GM19395 (cell line): ENCODE data around the gene ZBTB7A.
A peak's percentile ranks its signal among the peaks of the same experiment; 100 is the strongest.
"Not testable (repeated sequence)": the region's sequence is repeated elsewhere in the genome, so short reads cannot be mapped to it uniquely, and the experiment has no call there.

Experiments
- ATAC-seq: cut with Tn5 transposase; IDR thresholded peaks from one replicate; pipeline ENCODE4 v1.9.1; 2021; ENCODE audit warnings: mild to moderate bottlenecking, moderate library complexity; ENCODE audit not compliant: unreplicated experiment

Gene ZBTB7A

GRCh38 chr19:4018775-4019504, 47.8 kb downstream of the ZBTB7A start:
- no peak for ATAC-seq

- no peak for ATAC-seq
Measured at GRCh38 chr19:4018140-4018613, 48.5 kb downstream of the ZBTB7A start.

DNA sequence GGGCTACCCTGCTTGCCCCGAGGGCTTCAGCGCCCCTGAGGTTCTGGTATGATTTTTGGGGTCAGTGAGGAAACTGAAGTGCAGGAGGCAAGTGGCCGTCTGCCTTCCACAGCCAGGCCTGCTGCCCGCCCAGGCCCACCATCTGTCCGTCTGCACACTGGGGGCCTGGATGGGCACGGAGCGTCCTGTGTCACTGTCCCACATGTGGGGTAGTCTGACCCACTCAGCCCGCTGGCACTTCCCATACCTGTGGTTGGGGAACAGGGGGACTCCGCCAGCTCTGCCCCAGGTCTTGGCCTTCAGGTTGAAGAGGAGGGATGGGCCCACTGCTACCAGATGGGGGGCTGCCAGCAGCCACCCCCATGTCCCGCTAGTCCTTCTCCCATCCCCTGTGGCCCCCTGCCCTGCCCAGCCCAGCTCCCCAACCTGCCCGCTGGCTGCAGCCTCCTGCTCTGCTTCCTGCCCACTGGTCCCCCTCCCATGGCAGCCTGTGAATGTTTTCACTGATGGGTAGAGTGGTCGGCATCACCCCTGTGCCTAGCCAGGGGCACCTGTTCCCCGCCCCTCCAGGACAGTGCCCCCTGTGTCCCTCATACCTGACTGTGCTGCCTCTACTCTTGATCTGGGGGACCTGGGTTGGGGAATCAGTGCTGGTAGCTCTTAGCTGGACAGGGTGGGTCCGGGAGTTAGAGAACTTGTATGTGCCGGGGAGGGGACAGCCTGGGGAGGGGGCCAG, 49.6 kb downstream of the ZBTB7A start:
- ATAC-seq = no peak

DNA sequence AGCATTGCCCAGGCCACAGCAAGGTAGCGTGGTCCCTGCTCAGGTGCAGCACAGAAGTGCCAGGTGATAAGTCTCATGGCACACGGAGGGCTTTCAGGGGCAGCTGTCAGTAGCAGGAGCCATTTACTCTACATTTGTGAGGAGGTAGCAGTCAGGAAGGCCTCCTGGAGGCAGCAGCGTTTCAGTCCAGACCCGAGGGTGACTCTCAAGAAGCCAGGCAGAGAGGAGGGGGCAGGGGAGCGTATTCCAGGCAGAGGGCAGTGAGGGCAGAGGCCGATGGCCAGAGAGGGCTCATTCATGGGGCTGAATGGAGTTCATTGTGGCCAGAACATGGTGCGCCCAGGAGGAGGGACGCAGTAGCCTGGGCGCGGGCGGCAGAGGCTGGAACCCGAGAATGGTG, 50.2 kb downstream of the ZBTB7A start:
- ATAC-seq = no peak

DNA sequence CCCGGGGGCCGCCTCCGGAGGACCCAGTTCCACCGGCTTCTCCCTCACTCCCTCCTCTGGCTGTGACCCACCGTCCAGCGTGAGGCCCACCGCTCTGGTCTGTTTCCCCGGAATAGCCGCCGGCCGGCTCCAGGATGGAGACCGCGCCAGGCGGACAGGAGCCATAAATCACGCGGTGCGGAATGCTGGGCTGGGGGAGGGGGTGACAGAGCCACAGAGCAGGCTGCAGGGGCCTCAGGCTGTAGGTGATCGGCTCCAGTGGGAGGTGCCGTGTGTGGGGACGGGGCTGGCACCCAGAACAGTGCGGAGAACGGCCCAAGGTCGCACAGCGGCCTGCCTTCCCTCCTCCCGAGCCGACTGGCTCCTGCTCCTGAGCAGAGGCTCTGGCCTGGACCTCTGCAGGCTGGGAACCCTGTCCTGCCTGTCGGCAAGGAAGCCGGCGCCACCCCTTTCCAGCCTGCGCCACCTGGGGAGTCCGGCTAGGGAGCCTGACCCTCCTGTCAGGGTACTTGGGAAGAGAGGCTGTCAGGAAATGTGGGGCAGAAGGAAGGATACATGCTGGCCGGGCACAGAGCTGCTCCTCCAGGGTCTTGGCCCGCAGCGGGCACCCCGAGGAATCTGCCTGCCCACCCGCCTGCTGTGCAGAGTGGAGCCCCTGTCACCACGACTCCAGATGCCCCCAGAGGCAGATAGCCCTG, 50.8 kb downstream of the ZBTB7A start:
- no peak for ATAC-seq

DNA sequence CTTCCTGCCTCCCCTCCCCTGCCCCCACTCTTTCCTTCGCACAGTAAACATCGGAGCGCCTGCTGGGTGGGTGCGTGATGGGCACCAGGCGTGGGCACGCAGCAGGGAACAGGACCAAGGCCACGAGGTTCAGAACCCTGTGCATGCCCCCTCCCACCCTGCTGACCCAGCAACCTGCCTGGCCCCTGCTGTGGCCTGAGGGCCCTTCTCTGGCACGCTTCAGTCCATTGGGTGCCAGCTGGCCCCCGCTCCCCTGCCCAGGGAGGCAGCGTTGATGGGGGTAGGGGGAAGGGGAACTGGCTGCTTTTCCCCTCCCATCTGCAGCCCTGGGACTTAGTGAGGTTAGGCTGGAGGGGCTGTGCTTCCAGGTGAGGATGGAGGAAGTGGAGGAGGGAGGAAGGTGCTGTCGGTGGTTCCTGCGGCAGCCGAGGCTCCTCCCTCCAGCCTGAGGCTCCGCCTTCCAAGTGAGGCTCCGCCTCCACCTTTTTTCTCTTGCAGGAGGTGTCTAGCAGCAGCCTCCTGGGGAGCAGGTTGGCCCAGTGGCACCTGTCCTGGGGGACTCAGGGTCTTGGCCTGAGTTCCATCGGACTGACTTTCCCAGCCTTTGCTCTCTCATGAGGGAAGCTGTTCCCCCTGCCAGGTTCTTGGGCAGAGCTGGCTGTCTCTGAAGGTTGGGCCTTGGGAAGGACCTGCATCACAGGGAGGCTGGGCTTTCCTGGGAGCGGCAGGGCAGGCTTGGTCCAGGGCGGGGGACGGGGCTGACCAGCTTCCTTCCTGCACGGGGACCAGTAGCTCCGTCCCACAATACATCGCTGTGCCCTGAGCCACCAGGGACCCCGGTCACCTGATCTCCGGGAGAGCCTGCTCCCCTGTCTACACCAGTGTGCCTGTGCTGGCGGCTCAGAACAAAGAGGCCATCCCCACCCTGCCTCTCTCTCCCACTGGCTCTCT, 51.9 kb downstream of the ZBTB7A start:
- no peak for ATAC-seq

DNA sequence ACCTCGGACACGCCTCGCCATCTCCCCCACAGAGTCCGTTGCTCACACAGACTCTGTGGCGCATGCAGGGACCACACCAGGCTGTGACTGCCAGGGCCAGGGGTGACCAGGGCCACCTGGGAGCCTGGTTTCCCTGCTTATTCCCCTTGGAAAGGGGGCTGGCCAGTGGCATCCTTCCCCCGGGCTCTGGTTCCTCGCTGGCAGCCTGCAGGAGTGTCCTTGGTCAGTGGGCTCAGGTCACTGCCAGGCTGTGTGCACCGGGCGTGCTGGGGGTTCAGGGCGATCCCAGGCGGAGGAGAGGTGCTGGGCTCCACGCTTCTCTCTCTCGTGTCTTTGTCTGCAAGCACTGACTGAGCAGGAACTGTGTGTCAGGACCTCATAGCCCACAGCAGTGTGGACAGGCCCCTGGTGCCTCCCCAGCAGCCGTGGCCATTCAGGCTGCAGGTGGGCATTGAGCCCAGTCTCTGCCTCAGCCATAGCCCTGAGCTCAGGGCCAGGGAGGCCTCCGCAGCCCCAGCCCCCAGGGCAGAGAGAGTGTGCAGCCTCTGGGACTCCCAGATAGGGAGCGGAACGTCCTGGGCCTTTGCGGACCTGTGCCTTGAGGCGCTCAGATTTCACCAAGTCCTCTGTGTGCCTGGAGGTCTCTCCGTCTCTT, 52.7 kb downstream of the ZBTB7A start:
- no peak for ATAC-seq

DNA sequence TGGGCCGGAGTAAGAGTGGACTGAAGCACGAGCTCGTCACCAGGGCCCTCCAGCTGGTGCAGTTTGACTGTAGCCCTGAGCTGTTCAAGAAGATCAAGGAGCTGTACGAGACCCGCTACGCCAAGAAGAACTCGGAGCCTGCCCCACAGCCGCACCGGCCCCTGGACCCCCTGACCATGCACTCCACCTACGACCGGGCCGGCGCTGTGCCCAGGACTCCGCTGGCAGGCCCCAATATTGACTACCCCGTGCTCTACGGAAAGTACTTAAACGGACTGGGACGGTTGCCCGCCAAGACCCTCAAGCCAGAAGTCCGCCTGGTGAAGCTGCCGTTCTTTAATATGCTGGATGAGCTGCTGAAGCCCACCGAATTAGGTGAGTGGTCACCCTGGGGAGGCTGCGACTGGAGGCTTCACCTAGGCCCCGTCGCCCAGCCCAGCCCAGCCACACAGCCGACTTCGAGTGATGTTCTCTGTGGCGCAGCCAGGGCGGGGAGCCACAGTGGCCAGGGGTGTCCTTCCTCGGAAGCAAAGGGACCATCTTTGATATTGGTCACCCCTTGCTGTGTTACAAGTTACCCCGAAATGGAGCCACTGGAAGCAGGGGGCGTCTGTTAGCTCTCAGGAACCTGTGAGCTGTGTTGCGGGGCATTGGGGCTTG, 53.6 kb downstream of the ZBTB7A start:
- no peak for ATAC-seq

GRCh38 chr19:4012092-4012974, 54.4 kb downstream of the ZBTB7A start:
- ATAC-seq = no peak

DNA sequence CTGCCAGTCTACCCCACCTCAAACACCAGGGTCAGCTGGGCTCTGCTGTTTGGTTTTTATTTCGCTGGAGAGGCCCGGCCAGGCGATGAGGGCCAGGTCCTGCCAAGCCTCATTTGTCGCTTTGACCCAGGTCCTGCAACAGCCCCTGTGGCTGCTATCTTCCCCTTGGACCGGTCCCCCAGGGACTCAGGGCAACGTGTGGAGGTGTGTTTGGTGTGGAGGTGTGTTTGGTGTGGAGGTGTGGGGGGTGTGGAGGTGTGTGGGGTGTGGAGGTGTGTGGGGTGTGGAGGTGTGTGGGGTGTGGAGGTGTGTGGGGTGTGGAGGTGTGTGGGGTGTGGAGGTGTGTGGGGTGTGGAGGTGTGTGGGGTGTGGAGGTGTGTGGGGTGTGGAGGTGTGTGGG, 55.3 kb downstream of the ZBTB7A start:
- ATAC-seq = not testable (repeated sequence)

DNA sequence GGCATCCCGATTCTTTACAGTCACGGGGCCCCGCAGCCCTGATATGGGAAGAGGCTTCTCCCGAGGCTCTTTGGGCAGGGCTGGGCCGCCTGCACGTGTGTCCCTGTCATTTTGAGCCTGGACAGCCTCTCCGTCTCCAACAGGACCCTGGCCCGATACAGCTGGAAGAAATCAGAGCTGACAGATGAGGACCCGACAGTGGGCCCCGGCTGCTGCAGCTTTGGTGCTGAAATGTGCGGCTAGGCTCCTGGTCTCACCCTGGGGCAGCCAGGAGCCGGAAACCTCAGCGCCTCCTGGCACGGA, 55.9 kb downstream of the ZBTB7A start:
- no peak for ATAC-seq

DNA sequence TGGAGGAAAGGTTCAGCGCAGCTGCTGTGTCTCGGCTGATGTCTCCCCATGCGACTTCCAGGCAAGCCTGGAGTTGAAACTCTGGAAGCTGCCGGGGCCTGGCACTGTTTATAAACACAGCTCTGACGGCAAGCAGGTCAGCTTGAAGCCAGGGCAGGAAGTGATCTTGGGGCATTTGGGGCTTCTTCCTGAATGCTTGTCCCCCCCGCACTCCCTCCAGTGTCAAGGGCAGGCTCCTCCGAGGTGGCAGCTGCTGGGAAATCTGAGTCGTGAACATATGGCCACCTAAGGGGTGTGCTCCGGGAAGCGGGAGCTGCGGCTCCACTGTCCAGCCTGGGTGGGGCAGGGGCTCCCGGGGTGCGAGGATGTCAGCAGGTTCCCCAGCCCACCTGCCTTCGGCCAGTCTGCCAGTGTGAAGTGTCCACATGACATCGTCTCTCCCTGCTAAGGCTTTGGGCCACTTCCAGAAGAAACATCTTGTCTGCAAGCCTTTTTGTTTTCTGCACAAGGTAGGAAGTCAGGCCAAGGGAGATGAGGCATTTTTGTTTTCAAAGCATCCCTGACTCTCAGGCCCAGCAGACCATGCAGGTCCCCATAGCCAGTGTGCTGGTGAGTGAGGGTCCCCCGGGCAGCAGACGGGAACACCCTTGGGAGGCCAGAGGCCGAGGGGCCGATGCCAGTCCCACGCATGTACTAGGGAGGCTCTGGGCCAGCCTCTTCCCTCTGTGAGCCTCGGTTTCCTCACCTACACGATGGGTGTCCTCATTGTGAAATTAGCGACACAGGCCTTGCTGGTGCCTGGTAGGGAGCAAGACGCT, 56.5 kb downstream of the ZBTB7A start:
- ATAC-seq = no peak

- ATAC-seq = no peak
Measured at GRCh38 chr19:4007836-4008539, 58.7 kb downstream of the ZBTB7A start.

DNA sequence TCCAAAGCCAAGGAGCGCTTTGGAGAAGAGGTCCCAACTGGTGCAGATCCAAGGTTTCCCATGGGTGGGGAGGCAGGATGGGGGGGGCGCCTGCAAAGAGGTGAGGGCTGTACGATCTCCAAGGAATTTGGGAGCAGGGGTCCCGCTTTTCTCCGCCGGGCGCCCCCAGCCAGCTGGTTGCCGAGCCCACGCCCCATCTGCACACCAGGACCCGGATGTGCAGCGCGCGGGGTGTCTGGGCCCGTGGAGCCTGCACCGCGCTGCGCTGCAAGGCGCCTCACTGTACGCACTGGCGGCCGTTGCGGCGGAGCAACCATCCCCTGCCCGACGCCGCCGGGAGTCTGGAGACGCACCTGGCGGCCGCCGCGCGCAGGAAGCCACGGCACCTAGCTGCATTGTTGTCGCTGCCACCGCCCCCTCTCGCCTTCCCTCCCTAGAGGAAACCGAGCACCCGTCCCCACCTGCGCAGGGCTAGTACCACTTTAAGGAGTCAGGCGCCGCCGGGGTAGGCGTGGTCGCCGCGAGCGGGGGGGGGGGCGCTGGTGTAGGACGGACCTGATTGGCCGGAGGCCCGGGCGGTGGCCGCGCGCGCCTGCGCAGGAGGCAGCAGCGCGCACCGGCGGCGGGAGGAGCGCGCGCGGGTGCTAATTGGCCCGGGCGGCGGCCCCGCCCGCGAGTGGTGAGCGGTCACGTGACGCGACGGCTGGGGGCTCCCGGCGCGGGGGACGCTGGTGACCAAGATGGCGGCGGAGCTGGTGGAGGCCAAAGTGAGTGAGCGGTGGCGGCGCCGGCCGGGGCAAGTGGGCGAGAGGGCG, 59.5 kb downstream of the ZBTB7A start, which contains the start of gene PIAS4:
TSS of gene PIAS4 (plus strand) at position 716 of the 815 bp plus-strand sequence. CDS start at position 741, 25 bp downstream.
- ATAC-seq = peak; percentile 90

GRCh38 chr19:4005436-4005835, 61.3 kb downstream of the ZBTB7A start:
- not testable (repeated sequence) for ATAC-seq

GRCh38 chr19:4000798-4001197, 65.9 kb downstream of the ZBTB7A start:
- ATAC-seq = not testable (repeated sequence)
